HG03175 (cell line): ENCODE data around the gene GRK5.

Experiments
- ATAC-seq: cut with Tn5 transposase; IDR thresholded peaks from one replicate; pipeline ENCODE4 v1.9.1; 2021; ENCODE audit warnings: mild to moderate bottlenecking, moderate library complexity; ENCODE audit not compliant: unreplicated experiment

GRK5 gene

GRCh38 chr10:119355930-119356329 lies 148.6 kb downstream of the GRK5 start:
- no peak for ATAC-seq

GRCh38 chr10:119357412-119358151 lies 150.2 kb downstream of the GRK5 start:
- ATAC-seq: no peak

DNA sequence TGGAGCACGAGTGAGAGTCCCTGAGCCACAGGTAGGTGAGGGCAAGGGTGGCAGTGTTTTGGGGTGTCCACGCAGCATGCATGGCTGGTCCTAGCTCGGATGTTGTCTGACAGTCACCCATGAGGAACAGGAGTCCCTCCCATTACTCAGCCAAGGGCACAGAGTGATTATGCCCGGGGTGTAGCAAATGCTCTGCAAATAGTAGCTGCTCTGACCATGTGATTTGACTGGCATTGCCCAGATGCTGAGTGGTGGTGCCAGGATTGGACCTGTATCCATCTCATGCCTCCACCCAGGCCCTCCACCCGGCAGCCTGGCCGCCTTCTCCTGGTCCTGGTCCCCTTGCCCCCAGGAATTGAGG lies 150.8 kb downstream of the GRK5 start:
- ATAC-seq: no peak

- ATAC-seq: no peak
These were observed 151.2 kb downstream of the GRK5 start for GRCh38 chr10:119358567-119358966.

DNA sequence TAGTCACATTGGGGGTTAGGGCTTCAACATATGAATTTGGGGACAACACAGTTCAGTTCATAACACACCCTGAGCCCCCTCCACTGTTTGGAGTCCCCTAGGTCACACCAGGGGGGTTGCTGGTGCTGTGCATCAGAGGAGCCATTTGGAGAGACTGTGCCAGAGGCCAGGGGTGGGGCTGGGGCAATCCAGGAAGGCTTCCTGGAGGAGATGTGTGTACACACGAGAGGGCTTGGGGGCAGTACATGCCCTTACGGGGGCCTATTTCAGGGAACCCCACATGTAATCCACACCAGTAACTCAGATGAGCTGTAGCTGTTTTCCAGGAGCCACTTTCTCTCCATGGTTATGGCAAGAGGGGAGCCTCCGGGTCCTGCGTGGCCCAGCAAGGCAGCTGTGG lies 151.7 kb downstream of the GRK5 start:
- ATAC-seq: no peak

DNA sequence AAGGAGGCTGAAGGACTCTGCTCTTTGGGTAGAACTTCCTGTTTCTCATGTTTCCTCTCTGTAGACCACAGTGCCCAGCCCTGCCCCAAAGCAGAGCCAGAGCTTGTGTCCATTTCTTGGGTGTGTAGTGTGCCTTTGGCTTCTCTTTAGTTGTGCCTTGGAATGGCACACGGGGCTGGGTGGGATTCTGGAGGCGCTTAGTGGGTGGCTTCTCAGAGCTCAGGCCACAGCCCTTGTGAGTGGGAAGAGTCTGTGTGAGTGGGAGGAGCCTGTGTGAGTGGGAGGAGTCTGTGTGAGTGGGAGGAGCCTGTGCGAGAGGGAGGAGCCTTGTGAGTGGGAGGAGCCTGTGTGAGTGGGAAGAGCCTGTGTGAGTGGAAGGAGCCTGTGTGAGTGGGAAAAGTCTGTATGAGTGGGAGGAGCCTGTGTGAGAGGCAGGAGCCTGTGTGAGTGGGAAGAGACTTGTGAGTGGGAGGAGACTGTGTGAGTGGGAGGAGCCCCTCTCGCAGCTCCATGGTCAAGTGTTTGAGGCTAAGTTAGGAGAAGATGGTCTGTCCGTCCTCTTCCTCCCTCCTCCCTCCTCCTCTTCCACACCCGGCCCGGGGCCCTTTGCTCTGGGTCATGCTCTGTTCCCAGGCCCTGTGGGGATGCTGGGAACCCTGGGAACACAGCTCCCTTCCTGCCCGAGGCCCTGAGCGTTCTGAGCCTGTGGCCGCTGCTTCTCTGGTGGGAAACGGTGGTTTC lies 153.0 kb downstream of the GRK5 start:
- no peak for ATAC-seq

DNA sequence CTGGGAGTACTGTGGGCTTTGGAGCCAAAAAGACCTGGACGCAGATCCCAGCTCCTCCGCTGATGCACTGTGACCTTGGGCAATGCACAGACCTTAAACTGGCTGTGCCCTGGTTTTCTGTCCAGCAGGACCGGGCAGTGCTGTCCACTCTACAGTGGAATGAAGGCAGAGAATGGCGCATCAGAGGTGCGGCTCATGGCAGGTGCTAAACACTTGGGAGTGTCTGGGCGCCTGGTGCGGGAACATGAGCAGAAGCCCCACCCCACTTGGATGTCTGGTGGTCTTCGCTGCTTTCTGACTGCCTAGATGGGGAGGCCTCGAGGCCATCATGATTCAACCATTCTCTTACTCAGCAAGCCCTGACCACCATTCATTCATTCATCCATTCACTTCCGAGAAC lies 153.7 kb downstream of the GRK5 start:
- ATAC-seq: no peak

DNA sequence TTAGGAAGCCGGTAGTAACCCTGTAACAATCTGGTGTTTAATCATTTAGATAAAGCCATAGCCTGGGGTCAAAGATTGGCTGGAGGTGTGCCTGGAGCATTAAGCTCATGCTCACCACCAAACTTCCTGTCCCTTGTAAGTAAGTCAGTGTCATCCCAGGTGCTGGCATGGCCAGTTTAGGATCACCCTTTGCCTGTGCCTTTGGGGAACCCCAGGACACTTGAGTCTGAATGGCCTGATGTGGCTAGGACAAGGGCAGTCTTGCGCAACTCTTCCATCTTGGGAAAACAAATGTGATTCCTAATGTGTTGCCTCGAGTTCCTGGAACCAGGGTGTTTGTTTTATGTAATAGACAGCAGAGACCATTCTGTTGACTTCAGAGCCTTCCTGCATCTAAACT lies 154.8 kb downstream of the GRK5 start:
- ATAC-seq: no peak

GRCh38 chr10:119364645-119365600 lies 157.6 kb downstream of the GRK5 start:
- no peak for ATAC-seq

DNA sequence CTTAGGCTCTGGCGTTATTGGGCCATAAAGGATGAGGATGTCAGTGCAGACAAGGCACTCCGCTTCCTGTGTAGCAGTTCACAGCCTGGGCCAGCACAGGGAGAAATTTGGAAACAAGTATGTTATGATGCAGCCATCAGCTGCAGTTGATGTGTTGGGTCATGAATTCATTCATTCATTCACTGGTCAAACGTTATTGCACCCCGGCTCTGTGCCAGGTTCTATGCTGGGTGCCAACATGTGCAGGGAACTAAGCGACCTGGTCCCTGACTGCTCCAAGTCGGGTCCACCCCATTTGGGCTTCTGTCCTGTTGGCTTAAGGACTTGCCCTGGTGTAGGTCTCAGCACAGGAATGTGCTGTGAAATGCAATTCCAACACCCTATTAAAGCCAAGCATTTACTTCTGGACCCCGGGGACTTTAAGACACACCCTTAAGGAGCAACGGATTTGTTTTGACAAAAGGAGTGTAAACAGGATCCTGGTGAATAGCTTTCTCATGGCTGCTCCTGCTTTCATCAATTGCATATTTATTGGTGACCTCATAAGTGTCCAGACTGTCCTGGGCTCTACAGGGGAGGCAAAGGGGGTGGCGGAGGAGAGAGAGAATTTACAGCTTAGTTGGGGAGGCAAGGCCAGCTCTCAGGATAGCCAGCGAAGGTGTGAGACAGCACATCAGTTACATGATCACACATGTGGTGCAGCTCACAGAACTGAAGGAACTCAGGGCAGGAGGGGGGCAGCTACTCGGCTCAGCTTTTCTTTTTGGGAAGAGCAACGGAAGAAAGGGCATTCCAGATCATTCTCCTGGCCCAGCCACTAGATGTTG lies 158.6 kb downstream of the GRK5 start:
- ATAC-seq: no peak

- no peak for ATAC-seq
These were observed 160.6 kb downstream of the GRK5 start for GRCh38 chr10:119367841-119368549.

GRCh38 chr10:119368581-119368980 lies 161.2 kb downstream of the GRK5 start:
- ATAC-seq: peak; percentile 13

DNA sequence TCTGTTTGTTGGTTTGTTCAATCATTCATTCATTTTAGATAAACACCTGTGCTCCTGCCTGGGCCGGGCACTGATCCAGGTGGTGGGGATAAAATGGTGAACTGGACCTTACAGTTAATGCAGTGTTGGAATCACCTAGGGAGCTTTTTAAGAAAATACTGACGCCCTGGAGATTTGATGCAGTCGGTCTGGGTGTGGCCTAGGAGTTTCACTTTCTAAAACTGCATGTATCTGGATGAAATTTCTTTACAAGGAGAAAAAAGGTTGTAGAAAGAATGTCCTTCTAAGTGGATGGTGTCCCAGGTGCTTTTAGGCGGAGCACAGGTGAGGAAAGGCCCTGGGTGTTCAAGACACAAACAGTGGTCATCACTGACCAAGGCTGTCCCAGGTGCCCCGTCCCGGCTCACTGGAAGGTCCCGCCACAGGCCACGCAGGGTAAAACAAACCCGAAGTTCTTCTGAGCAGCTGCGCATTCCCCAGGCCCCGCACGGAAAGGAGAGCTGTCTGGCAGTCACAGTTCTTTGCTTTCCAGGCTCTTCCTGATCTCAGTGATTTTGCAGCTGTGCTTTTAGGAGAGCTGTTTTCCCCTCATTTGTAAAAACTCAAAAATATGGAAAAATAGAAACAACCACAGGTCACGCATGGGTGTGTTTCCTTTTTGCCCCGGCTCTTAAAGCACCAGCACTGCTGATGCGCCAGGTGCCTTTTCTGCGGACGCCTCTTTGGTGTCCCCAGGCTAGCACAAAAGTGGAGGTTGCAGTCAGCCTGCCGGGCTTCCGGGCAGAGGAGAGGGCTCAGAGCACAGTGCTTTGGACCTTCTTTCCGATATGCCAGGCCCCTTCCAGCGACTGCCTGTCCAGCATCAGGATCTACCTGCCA lies 161.9 kb downstream of the GRK5 start:
- peak; percentile 81 for ATAC-seq

DNA sequence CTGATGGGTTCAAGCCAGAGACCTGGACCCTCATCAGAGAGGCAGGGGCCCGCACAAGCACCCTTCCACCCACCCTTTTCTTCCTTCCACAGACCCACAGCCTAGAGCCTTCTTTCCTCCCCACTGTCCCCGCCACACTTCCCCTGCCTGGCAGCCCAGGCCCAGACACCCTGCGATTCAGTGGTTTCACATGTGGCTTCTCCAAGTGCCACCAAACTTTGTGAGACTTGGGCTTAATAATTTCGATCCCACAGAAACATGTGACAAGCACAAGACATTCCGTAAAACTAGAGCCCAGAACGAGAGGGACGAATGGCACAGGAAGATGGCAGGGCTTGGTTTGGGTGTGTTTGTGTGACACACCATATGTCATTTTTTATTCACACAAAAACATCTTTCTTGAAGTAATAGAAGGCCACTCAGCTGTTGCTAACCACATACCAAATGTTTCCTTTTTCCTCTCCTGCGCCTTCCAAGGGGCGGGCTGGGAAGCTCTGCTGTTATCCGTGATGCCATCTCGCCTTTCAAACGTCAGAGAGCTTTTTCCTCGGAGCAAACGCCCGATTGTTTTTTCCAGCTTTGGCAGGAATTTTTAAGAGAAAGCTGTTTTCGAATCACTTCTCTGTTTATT lies 162.9 kb downstream of the GRK5 start:
- no peak for ATAC-seq

GRCh38 chr10:119370972-119371703 lies 163.8 kb downstream of the GRK5 start:
- no peak for ATAC-seq

GRCh38 chr10:119371704-119372663 lies 164.6 kb downstream of the GRK5 start:
- no peak for ATAC-seq
